Activated CD4-positive, alpha-beta T cell treated with anti-CD3 and anti-CD28 coated beads for 48 hours (primary cell): Measurements from ENCODE around the gene GPBP1L1.
A peak's percentile ranks its signal among the peaks of the same experiment; 100 is the strongest.
"Not testable (repeated sequence)": the region's sequence is repeated elsewhere in the genome, so short reads cannot be mapped to it uniquely, and the experiment has no call there.

Source experiments
- DNase-seq: peaks from one replicate; pipeline ENCODE4 v3.0.0-alpha.2; 2020

Gene GPBP1L1

GRCh38 chr1:45686288-45687013 is at the start of gene GPBP1L1:
TSS of gene GPBP1L1 (minus strand) at chr1:45686533. CDS start at chr1:45659087, 27,446 bp downstream.
- peak; percentile 98 for DNase-seq

- DNase-seq, result no peak
Measured at GRCh38 chr1:45730780-45731319, 44.5 kb upstream of the GPBP1L1 start.

GRCh38 chr1:45730075-45730779 is 43.9 kb upstream of the GPBP1L1 start:
- no peak for DNase-seq

GRCh38 chr1:45726007-45726406 is 39.7 kb upstream of the GPBP1L1 start:
- DNase-seq, result not testable (repeated sequence)

GRCh38 chr1:45723248-45723930 is 37.1 kb upstream of the GPBP1L1 start:
- no peak for DNase-seq

- no peak for DNase-seq
Measured at GRCh38 chr1:45722809-45723208, 36.5 kb upstream of the GPBP1L1 start.

GRCh38 chr1:45721207-45721606 is 34.9 kb upstream of the GPBP1L1 start:
- no peak for DNase-seq

- DNase-seq, result no peak
Measured at GRCh38 chr1:45718289-45718688, 32.0 kb upstream of the GPBP1L1 start.

GRCh38 chr1:45717386-45717785 is 31.1 kb upstream of the GPBP1L1 start:
- DNase-seq, result not testable (repeated sequence)

GRCh38 chr1:45716700-45717099 is 30.4 kb upstream of the GPBP1L1 start:
- DNase-seq, result no peak

GRCh38 chr1:45713711-45714110 is 27.4 kb upstream of the GPBP1L1 start:
- DNase-seq, result no peak

- no peak for DNase-seq
Measured at GRCh38 chr1:45704637-45705036, 18.3 kb upstream of the GPBP1L1 start.

- no peak for DNase-seq
Measured at GRCh38 chr1:45694823-45695222, 8.5 kb upstream of the GPBP1L1 start.

GRCh38 chr1:45693811-45694210 is 7.5 kb upstream of the GPBP1L1 start:
- DNase-seq, result not testable (repeated sequence)

- peak; percentile 85 for DNase-seq
Measured at GRCh38 chr1:45687754-45688740, 1.7 kb upstream of the GPBP1L1 start, which contains the start of gene TMEM69. TSS of gene TMEM69 (plus strand) at chr1:45688181. CDS start at chr1:45691069, 2,888 bp downstream.

GRCh38 chr1:45687014-45687753 is 851 bp upstream of the GPBP1L1 start:
- peak; percentile 97 for DNase-seq

GRCh38 chr1:45686015-45686287 is 382 bp downstream of the GPBP1L1 start:
- peak; percentile 69 for DNase-seq

- no peak for DNase-seq
Measured at GRCh38 chr1:45685308-45686014, 872 bp downstream of the GPBP1L1 start.

GRCh38 chr1:45684402-45684801 is 1.9 kb downstream of the GPBP1L1 start:
- no peak for DNase-seq

GRCh38 chr1:45682942-45683341 is 3.4 kb downstream of the GPBP1L1 start:
- DNase-seq, result no peak

GRCh38 chr1:45679123-45679522 is 7.2 kb downstream of the GPBP1L1 start:
- no peak for DNase-seq
